H1 (cell line): ENCODE results near the gene ACTN4.

Source experiments
- BRCA1 ChIP-seq: IDR thresholded peaks from 2 replicates; pipeline ENCODE4 v1.6.1; 2012; ENCODE audit warnings: low read depth, low read length, improper control_type of control experiment
- CEBPB ChIP-seq: IDR thresholded peaks from 2 replicates; pipeline ENCODE4 v1.6.1; 2012; ENCODE audit warnings: low read depth, low read length
- CHD2 ChIP-seq: IDR thresholded peaks from 2 replicates; pipeline ENCODE4 v1.6.1; 2012; ENCODE audit warnings: low read length, improper control_type of control experiment
- EZH2 ChIP-seq: fragments of 200-600 bp; sonication (generic); IDR thresholded peaks from 2 replicates; pipeline ENCODE4 v1.7.1; 2012; ENCODE audit warnings: low read depth, mild to moderate bottlenecking, moderate library complexity, low read length, inconsistent platforms; ENCODE audit not compliant: severe bottlenecking
- GTF2F1 ChIP-seq: IDR thresholded peaks from 2 replicates; pipeline ENCODE4 v1.6.1; 2012; ENCODE audit warnings: low read depth, low read length, improper control_type of control experiment, borderline replicate concordance
- POLR2A ChIP-seq, 2 experiments: IDR thresholded peaks; 1 replicate in 1 of 2; 2 replicates in 1 of 2; pipeline ENCODE4 v1.6.1; 2011; ENCODE audit warnings: low read depth in 2 of 2, low read length in 2 of 2, mild to moderate bottlenecking in 2 of 2; ENCODE audit errors: control extremely low read depth in 1 of 2
- RAD21 ChIP-seq, 2 experiments: IDR thresholded peaks in 1 of 2; conservative IDR thresholded peaks in 1 of 2; 2 replicates each; pipeline ENCODE4 v1.6.1; 2011; ENCODE audit warnings: low read depth in 2 of 2, low read length in 2 of 2, improper control_type of control experiment in 1 of 2, inconsistent platforms in 1 of 2, mild to moderate bottlenecking in 1 of 2, moderate library complexity in 1 of 2
- RFX5 ChIP-seq: IDR thresholded peaks from 2 replicates; pipeline ENCODE4 v1.6.1; 2011; ENCODE audit warnings: low read depth, low read length, improper control_type of control experiment, borderline replicate concordance
- RNF2 ChIP-seq: fragments of 200-900, 300-1000 bp; sonication (generic); IDR thresholded peaks from 2 replicates; pipeline ENCODE4 v1.7.1; 2016; ENCODE audit warnings: borderline replicate concordance, low read depth, mild to moderate bottlenecking, antibody characterized with exemption, low read length; ENCODE audit not compliant: poor library complexity, severe bottlenecking; ENCODE audit errors: missing control alignments
- TCF12 ChIP-seq: IDR thresholded peaks from 2 replicates; pipeline ENCODE4 v1.6.1; 2011; ENCODE audit warnings: low read depth, mild to moderate bottlenecking, low read length
- TF ChIP-seq, protein P1 (sequence below), 3 experiments: IDR thresholded peaks; 1 replicate in 2 of 3; 2 replicates in 1 of 3; pipeline versions ENCODE4 v1.5.1 to v1.6.1; 2011; ENCODE audit warnings: low read length in 3 of 3, mild to moderate bottlenecking in 3 of 3, inconsistent platforms in 2 of 3, low read depth in 1 of 3, moderate library complexity in 1 of 3; ENCODE audit not compliant: insufficient read depth in 1 of 3; ENCODE audit errors: control extremely low read depth in 1 of 3
- TF ChIP-seq, protein P2 (sequence below): IDR thresholded peaks from 2 replicates; pipeline ENCODE4 v1.6.1; 2012; ENCODE audit warnings: inconsistent platforms

DNA sequence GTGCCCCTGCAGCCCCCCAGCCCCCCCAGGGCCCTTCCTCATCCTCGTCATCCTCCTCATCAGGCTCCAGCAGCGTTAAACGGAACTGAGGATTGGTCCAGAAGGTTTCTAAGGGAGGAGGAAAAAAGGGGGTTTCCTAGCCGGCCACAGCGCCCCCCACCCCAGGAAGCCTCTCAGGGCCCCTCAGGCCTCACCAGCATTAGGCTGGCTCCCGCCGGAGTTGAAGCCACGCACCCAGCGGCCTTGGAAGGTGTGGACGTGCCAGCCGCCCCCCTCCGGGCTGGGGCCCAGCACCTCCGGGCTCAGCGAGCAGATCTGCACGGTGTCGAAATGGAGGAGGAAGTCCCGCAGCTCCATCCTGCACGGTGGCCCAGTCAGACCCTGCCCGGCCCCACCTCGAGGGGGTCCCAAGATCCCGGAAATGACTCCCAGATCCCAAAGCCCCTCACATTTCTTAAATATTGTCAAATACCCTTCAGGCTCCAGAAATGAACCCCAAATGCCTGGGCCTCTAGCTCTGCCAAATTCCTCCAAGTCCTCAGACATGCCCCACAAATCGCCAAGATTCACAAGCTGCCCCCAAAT, 89.9 kb downstream of the ACTN4 start:
- TF ChIP-seq, protein P1, sequence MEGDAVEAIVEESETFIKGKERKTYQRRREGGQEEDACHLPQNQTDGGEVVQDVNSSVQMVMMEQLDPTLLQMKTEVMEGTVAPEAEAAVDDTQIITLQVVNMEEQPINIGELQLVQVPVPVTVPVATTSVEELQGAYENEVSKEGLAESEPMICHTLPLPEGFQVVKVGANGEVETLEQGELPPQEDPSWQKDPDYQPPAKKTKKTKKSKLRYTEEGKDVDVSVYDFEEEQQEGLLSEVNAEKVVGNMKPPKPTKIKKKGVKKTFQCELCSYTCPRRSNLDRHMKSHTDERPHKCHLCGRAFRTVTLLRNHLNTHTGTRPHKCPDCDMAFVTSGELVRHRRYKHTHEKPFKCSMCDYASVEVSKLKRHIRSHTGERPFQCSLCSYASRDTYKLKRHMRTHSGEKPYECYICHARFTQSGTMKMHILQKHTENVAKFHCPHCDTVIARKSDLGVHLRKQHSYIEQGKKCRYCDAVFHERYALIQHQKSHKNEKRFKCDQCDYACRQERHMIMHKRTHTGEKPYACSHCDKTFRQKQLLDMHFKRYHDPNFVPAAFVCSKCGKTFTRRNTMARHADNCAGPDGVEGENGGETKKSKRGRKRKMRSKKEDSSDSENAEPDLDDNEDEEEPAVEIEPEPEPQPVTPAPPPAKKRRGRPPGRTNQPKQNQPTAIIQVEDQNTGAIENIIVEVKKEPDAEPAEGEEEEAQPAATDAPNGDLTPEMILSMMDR (IDR thresholded peaks at IDR 0.05; ENCODE audit: control extremely low read depth in 1 of 3, insufficient read depth in 1 of 3, low read depth in 1 of 3, low read length in 3 of 3): no peak
- no peak for TF ChIP-seq POLR2A (IDR thresholded peaks at IDR 0.05; ENCODE audit: control extremely low read depth in 1 of 2, low read depth in 2 of 2, low read length in 2 of 2)
- TF ChIP-seq CEBPB: no peak
- no peak for TF ChIP-seq BRCA1
- TF ChIP-seq RAD21 (IDR thresholded peaks at IDR 0.05 in 1 of 2, conservative IDR thresholded peaks at IDR 0.05 in 1 of 2; ENCODE audit: low read depth in 2 of 2, low read length in 2 of 2): no peak
- TF ChIP-seq GTF2F1: no peak
- TF ChIP-seq EZH2: no peak
- no peak for TF ChIP-seq CHD2
- no peak for TF ChIP-seq RFX5
- no peak for TF ChIP-seq TCF12
- TF ChIP-seq RNF2: no peak
- TF ChIP-seq, protein P2, sequence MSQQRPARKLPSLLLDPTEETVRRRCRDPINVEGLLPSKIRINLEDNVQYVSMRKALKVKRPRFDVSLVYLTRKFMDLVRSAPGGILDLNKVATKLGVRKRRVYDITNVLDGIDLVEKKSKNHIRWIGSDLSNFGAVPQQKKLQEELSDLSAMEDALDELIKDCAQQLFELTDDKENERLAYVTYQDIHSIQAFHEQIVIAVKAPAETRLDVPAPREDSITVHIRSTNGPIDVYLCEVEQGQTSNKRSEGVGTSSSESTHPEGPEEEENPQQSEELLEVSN: no peak
